Measurements from ENCODE around the gene C11orf58. TPM values are rescaled to one million over a fixed set of nuclear protein-coding genes. Genes with fewer than 3 reads are reported as not detected.

C11orf58 gene
- total RNA-seq, 1 experiment from 2014 or later, result 171 TPM

- Histone ChIP-seq H3K27me3 (replicated peaks; ENCODE audit: insufficient read depth, low read depth, low read length, poor library complexity) (no peaks in the 10 kb centered on the region), H3K9me3 (ENCODE audit: low read depth, low read length, poor library complexity, severe bottlenecking) (no peaks in the 10 kb centered on the region), H3K36me3 (ENCODE audit: insufficient read depth, low read length, poor library complexity, severe bottlenecking) (no peaks in the 10 kb centered on the region), H3K4me3 (ENCODE audit: low read depth, low read length, poor library complexity, severe bottlenecking) (no peak overlapping the region), H3K4me1 (ENCODE audit: insufficient read depth, low read length, poor library complexity, severe bottlenecking) (peaks cover 8% of the 10 kb centered on the region), H3K27ac (ENCODE audit: low read depth, low read length, poor library complexity, severe bottlenecking) (no peak overlapping the region)
- no TSS peak for BruUV-seq (replicated peaks)
- intact Hi-C loops (cut with micrococcal nuclease; ENCODE audit: unreplicated experiment), result no loop called here
- DNase-seq (ENCODE audit: low spot score), result no peak
- ChIA-PET POLR2A (ENCODE audit: low non-redundant PET) (no interaction called here), CTCF (no interaction called here)
- TF ChIP-seq CTCF (conservative IDR thresholded peaks at IDR 0.05; ENCODE audit: low read depth, low read length) (no peak), EZH2 (IDR thresholded peaks at IDR 0.05; ENCODE audit: borderline replicate concordance, low read depth, low read length, poor library complexity, severe bottlenecking) (no peak)
Observed at GRCh38 chr11:16797776-16798175, 59.3 kb downstream of the C11orf58 start.

GRCh38 chr11:16799221-16799620, 60.8 kb downstream of the C11orf58 start:
- DNase-seq (ENCODE audit: low spot score), result no peak
- no peak overlapping the region for H3K4me3 ChIP-seq (ENCODE audit: low read depth, low read length, poor library complexity, severe bottlenecking)
- no peak overlapping the region for H3K27ac ChIP-seq (ENCODE audit: low read depth, low read length, poor library complexity, severe bottlenecking)
- intact Hi-C loops (cut with micrococcal nuclease; ENCODE audit: unreplicated experiment), result no loop called here
- no peaks in the 10 kb centered on the region for H3K9me3 ChIP-seq (ENCODE audit: low read depth, low read length, poor library complexity, severe bottlenecking)
- no peaks in the 10 kb centered on the region for H3K27me3 ChIP-seq (replicated peaks; ENCODE audit: insufficient read depth, low read depth, low read length, poor library complexity)
- POLR2A ChIA-PET (ENCODE audit: low non-redundant PET), result no interaction called here
- no TSS peak for BruUV-seq (replicated peaks)
- H3K4me1 ChIP-seq (ENCODE audit: insufficient read depth, low read length, poor library complexity, severe bottlenecking), result peaks cover 8% of the 10 kb centered on the region
- CTCF ChIA-PET, result no interaction called here
- TF ChIP-seq CTCF (conservative IDR thresholded peaks at IDR 0.05; ENCODE audit: low read depth, low read length), result no peak
- TF ChIP-seq EZH2 (IDR thresholded peaks at IDR 0.05; ENCODE audit: borderline replicate concordance, low read depth, low read length, poor library complexity, severe bottlenecking), result no peak
- H3K36me3 ChIP-seq (ENCODE audit: insufficient read depth, low read length, poor library complexity, severe bottlenecking), result no peaks in the 10 kb centered on the region

GRCh38 chr11:16799890-16800289, 61.4 kb downstream of the C11orf58 start:
- Histone ChIP-seq H3K4me1 (ENCODE audit: insufficient read depth, low read length, poor library complexity, severe bottlenecking) (peaks cover 8% of the 10 kb centered on the region), H3K9me3 (ENCODE audit: low read depth, low read length, poor library complexity, severe bottlenecking) (no peaks in the 10 kb centered on the region), H3K4me3 (ENCODE audit: low read depth, low read length, poor library complexity, severe bottlenecking) (no peak overlapping the region), H3K27me3 (replicated peaks; ENCODE audit: insufficient read depth, low read depth, low read length, poor library complexity) (no peaks in the 10 kb centered on the region), H3K27ac (ENCODE audit: low read depth, low read length, poor library complexity, severe bottlenecking) (no peak overlapping the region), H3K36me3 (ENCODE audit: insufficient read depth, low read length, poor library complexity, severe bottlenecking) (no peaks in the 10 kb centered on the region)
- POLR2A ChIA-PET (ENCODE audit: low non-redundant PET), result no interaction called here
- BruUV-seq (replicated peaks), result no TSS peak
- TF ChIP-seq EZH2 (IDR thresholded peaks at IDR 0.05; ENCODE audit: borderline replicate concordance, low read depth, low read length, poor library complexity, severe bottlenecking) (no peak), CTCF (conservative IDR thresholded peaks at IDR 0.05; ENCODE audit: low read depth, low read length) (no peak)
- DNase-seq (ENCODE audit: low spot score), result peak; percentile 18
- CTCF ChIA-PET, result no interaction called here
- intact Hi-C loops (cut with micrococcal nuclease; ENCODE audit: unreplicated experiment), result no loop called here
